CD4-positive, alpha-beta T cell treated with Interleukin-1 beta for 1 hour (primary cell): ENCODE results near the gene CDK5RAP2.

ENCODE experiments used
- DNase-seq, 2 donors: peaks; one replicate each; pipeline ENCODE4 v3.0.0-alpha.2; 2020 to 2022

The CDK5RAP2 gene

GRCh38 chr9:120377268-120378159, 202.5 kb downstream of the CDK5RAP2 start:
- DNase-seq = no peak

DNA sequence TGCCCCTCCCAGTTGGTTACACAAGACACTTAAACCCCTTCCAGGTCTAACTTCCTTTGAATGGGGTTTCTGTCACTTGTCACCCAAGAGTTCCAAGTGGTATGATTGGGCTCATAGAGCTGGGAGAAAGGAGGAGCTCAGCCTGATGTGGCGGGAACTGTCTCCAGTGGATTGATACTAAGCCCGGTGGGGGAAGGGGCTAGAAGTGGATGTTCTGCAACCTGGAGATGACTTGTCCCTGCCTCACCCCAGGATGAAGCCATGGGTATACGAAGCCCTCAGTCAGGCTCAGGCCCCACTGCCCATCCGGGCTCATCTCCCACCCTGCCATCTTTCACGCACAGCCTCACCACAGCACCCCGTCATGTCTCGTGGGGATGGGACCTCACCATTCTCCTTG, 203.9 kb downstream of the CDK5RAP2 start:
- no peak for DNase-seq

DNA sequence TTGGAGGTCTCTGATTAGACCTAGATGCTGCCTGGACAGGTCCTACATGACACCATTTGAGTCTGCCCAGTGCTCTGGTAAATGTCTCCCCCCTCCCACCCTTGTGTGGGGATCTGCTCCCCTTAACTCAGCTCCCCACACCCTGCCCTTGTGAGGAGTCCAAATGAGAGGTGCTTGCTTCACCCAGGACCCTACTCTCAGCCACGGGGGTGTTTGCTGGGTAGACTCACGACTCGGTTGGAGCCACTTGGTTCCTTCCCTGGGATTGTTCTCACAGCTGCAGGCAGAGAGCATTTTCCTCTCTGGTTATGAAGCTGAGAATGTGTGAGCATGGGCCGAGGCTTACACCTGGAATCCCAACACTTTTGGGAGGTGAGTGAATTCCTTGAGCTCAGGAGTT, 204.7 kb downstream of the CDK5RAP2 start:
- no peak for DNase-seq

DNA sequence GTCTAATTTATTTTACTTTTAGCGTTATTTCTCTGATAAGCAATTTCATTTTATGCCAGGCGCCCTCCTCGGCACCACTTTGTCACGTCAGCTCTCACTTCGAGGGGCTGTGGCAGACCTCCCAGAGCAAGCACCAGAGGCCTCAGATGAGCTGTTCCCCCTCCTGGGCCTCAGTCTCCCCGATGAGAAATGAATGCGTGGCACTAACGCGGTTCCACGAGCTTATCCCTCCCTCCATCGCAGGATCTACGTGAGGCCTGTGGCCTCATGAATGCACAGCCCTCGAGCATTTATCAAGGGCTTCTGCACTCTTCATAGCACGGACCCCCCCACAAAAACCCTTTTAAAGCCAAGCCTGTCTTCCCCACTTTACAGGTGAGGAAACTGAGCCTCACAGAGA, 205.2 kb downstream of the CDK5RAP2 start:
- DNase-seq = no peak

- DNase-seq = no peak
These were observed 205.7 kb downstream of the CDK5RAP2 start for GRCh38 chr9:120374239-120374638.

DNA sequence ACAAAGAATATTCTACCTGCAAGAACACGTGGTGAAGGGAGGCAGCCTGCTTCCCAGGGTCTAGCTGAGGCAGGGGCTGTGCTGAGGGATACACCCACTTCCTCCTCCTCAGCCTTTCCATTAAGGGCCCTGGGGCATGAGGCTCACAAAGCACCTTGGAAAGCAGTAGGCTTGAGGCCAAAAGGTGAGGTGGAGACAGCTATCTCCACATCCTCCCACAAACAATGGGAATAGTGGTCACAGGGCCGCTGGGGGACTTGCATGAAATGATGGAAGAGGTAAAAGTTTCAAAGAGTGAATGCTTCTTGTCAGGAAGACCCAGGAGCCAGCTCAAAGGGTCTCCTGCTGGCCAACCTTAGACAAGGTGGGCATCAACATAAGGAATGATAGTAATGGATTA, 207.9 kb downstream of the CDK5RAP2 start:
- no peak for DNase-seq

GRCh38 chr9:120369608-120370220, 210.3 kb downstream of the CDK5RAP2 start:
- no peak for DNase-seq

DNA sequence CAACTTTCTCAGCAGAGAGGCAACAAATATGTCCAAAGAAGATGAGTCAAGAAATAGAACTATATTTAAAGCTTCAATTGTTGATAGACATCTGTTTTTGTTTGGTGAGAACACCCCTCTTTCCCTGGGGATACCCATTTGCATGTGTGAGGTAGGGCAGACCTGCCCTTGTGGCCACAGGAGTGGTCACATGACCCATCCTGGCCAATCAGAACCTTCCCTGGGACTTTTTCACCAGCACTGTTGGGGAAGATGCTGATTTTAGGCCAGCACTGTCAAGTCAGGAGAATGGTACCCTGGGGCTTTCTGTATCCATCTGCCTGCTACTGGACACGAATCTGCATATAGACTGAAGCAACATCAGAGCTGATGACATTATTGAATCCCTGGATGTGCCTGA, 211.2 kb downstream of the CDK5RAP2 start:
- no peak for DNase-seq

- no peak for DNase-seq
These were observed 213.3 kb downstream of the CDK5RAP2 start for GRCh38 chr9:120366644-120367019.

DNA sequence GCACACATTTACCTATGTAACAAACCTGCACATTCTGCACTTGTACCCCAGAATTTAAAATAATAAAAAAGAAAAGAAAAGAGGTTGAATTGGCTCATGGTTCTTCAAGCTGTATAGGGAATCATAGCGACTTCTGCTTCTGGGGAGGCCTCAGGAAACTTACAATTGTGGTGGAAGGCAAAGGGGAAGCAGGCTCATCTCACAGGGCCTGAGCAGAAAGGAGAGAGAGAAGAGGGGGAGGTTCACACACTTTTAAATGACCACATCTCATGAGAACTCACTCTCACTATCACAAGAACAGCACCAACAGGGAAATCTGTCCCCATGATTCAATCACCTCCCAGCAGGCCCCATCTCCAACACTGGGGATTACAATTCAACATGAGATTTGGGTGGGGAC, 214.6 kb downstream of the CDK5RAP2 start:
- DNase-seq = no peak

- no peak for DNase-seq
These were observed 216.3 kb downstream of the CDK5RAP2 start for GRCh38 chr9:120363697-120364096.

DNA sequence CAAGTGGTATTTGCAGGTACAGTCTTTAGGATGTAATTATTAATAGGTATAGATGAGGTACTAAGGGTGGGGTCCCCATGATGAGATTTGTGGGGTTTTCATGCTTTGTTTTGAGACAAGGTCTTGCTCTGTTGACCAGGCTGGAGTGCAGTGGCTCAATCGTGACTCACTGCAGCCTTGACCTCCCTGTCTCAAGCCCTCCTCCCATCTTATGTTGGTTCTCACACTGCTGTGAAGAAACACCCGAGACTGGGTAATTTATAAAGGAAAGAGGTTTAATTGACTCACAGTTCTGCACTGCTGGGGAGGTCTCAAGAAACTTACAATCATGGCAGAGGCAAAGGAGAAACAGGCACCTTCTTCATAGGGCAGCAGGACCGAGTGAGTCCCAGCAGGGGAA, 217.5 kb downstream of the CDK5RAP2 start:
- DNase-seq = no peak

DNA sequence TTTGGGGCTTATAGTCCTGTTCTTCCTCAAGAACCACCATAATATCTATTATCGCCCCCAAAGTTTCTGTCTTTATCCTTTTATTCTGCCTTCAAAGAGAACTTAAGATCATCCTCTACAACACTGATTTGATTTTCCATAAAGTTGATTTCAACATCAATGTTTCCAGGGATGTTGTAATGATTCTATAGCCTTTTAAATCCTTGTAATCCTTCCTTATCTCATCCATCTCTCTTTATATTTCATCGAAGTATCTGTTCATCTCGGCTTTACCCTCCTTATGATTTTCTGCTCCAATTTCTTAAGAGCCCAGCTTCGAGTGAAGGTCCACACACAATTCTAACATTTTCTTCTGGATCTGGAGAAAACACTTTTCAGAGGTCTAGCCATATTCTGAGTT, 218.4 kb downstream of the CDK5RAP2 start:
- no peak for DNase-seq

- no peak for DNase-seq
These were observed 219.5 kb downstream of the CDK5RAP2 start for GRCh38 chr9:120360510-120360909.

- no peak for DNase-seq
These were observed 219.9 kb downstream of the CDK5RAP2 start for GRCh38 chr9:120360046-120360445.

- no peak for DNase-seq
These were observed 221.1 kb downstream of the CDK5RAP2 start for GRCh38 chr9:120358877-120359276.

DNA sequence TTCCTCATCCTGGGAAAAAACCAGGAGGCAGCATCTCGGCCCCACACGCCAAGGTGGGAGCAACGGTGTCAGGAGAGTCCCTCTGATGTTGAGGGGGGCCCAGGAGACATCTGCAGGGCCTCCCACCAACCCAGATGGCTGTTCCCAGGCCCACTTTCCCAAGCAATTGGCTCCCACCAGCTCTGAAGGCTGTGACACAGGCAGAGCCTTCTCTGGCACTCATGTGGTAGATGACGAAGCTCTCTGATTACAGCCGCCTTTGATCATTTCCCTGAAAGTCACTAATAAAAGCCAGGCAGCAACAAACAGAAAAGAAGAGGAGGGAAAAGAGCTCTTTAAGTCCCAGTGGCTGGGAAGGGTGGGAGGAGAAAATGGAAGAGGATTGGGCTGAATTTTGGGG, 226.5 kb downstream of the CDK5RAP2 start:
- DNase-seq = no peak

DNA sequence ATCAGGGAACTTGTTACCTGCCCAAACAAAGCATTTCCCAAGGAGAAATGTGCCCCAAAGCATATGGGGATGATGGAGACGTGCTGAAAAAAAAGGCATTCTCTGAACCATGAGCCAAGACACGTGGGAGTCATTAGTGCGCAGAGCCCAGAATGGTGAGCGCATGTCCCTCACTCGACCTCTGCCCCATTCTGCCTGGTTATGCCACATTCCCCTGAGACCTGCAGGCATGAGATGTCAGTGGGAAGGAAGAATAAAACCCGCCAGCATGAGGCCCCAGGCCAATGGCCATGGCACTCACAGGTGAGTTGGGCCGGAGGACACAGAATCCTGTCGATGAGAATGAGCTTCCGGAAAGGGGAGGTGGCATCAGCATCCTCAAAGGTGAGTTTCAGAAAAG, 228.9 kb downstream of the CDK5RAP2 start:
- no peak for DNase-seq

- no peak for DNase-seq
These were observed 229.4 kb downstream of the CDK5RAP2 start for GRCh38 chr9:120350596-120350995.

DNA sequence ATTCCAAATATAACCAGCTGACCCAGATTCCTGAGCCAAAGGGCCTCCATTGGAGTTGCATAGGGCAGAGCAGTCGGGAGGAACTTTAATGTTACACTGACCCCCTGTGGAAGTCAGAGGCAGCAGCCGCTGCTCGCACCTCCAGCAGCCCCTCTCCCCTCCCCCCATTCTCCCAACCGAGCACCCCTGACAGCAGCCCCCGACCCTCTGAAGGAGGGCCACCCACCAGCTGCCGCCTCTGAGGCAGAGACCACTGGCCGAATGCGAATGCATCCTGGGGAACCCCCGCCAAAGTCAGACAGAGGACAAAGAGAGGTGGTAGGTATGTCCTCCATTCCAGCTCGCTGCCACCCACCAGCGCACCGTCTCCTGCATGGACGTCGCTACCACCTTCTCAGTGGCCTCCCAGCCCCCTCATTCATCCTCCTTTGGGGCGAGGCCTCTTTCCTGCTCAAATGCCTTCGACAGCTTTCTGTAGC, 231.0 kb downstream of the CDK5RAP2 start:
- DNase-seq = no peak

DNA sequence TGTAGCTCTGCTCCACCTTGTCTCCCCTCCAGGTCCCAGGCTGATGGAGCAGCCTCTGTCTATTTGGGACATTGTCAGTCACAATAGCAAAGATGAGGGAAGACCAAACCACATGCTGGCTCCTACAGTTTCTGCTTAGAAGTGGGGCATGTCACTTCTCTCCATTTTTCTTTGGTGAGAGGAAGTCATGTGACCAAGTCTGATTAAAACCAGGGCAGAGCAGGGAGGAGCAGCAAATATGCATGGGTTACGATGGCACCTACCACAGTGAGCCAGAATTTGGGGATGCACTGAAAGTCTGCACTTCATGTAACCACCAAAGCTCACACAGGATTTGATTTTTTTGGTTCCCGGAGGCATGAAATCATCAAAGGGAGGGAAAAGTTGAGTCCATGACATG, 234.6 kb downstream of the CDK5RAP2 start:
- no peak for DNase-seq

DNA sequence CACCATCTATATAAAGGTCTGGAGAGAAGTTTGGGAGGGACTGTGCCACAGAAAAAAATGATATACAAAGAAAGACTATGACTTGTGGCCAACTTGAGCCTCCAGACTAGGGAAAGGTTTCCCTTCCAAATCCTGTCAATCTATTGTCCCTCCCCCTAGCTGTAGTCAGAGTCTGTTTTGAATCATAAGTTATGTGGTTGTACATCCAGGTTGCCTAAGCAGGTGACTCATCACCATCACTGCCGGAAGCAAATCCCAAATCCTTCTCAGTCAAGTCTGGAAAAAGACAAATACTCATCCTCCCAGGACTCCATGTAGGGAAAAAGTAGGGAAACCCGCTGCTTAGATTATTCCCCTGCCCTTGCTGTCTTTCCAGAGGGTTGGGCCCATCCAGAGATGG, 235.7 kb downstream of the CDK5RAP2 start:
- DNase-seq = no peak

DNA sequence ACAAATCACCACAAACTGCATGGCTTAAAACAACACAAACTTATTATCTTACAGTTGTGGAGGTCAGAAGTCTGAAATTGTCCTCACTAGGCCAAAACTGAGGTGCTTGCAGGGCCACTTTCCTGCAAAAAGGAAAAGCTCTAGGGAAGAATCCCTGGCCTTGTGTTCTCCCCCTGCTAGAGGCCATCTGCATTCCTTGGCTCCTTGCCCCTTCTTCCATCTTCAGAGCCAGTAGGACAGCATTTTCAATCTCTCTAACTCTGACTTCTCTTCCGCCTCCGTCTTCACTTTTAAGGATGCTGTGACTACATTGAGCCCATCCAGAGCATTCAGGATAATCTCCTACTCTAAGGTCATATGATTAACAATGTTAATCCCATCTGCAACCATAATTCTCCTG, 236.6 kb downstream of the CDK5RAP2 start:
- no peak for DNase-seq
